ENCODE measurements around the gene TMEM145.

TMEM145 gene

GRCh38 chr19:42270346-42271044, 42.6 kb upstream of the TMEM145 start:
- no peak overlapping the region for H2AFZ ChIP-seq (ENCODE audit: low read depth, low read length, severe bottlenecking)

GRCh38 chr19:42271045-42271419, 42.1 kb upstream of the TMEM145 start:
- H3K9me3 ChIP-seq (ENCODE audit: insufficient read depth, low read length): no peaks in the 10 kb centered on the region
- no peak for TF ChIP-seq CTCF (IDR thresholded peaks at IDR 0.05; ENCODE audit: insufficient read depth, low read length, poor library complexity, severe bottlenecking)
- no peak for TF ChIP-seq EZH2phosphoT487 (conservative IDR thresholded peaks at IDR 0.05; ENCODE audit: low read length)
- H3K4me2 ChIP-seq (ENCODE audit: low read depth, low read length, poor library complexity, severe bottlenecking): peak overlapping the region; percentile 84
- peak overlapping the region; percentile 80 for H3K27ac ChIP-seq (ENCODE audit: low read depth, low read length)
- H3K9me2 ChIP-seq (replicated peaks; ENCODE audit: insufficient read depth, low read length): no peaks in the 10 kb centered on the region
- H3K9ac ChIP-seq (ENCODE audit: low read length): peak overlapping the region; percentile 68
- 0 out of 2 replicates have a peak, but pooled peaks cover 3% of the 10 kb centered on the region for H3F3A ChIP-seq (ENCODE audit: insufficient read depth)
- no peaks in the 10 kb centered on the region for H3K27me3 ChIP-seq (ENCODE audit: low read length)
- no peaks in the 10 kb centered on the region for H4K20me1 ChIP-seq (ENCODE audit: low read depth, low read length)
- peaks cover 11% of the 10 kb centered on the region; the same call in 1 of the 2 replicates for H3K79me2 ChIP-seq (ENCODE audit: insufficient read depth, low read length)
- no peak overlapping the region for H3K4me3 ChIP-seq (ENCODE audit: insufficient read depth, low read length, poor library complexity, severe bottlenecking)
- H2AFZ ChIP-seq (ENCODE audit: low read depth, low read length, severe bottlenecking): no peak overlapping the region
- H3K36me3 ChIP-seq (ENCODE audit: low read length): no peaks in the 10 kb centered on the region

More at GRCh38 chr19:42270346-42271044, 42.6 kb upstream of the TMEM145 start:
- no peak for TF ChIP-seq CTCF (IDR thresholded peaks at IDR 0.05; ENCODE audit: insufficient read depth, low read length, poor library complexity, severe bottlenecking)
- Histone ChIP-seq H3K4me3 (ENCODE audit: insufficient read depth, low read length, poor library complexity, severe bottlenecking) (peak overlapping the region; percentile 65), H3K36me3 (ENCODE audit: low read length) (no peaks in the 10 kb centered on the region), H3K27me3 (ENCODE audit: low read length) (no peaks in the 10 kb centered on the region), H3K9me3 (ENCODE audit: insufficient read depth, low read length) (no peaks in the 10 kb centered on the region), H3F3A (ENCODE audit: insufficient read depth) (no peaks in the 10 kb centered on the region), H3K9ac (ENCODE audit: low read length) (peak overlapping the region; percentile 68), H4K20me1 (ENCODE audit: low read depth, low read length) (no peaks in the 10 kb centered on the region), H3K4me2 (ENCODE audit: low read depth, low read length, poor library complexity, severe bottlenecking) (peak overlapping the region; percentile 84), H3K9me2 (replicated peaks; ENCODE audit: insufficient read depth, low read length) (no peaks in the 10 kb centered on the region), H3K27ac (ENCODE audit: low read depth, low read length) (peak overlapping the region; percentile 80), H3K79me2 (ENCODE audit: insufficient read depth, low read length) (peaks cover 11% of the 10 kb centered on the region; the same call in 1 of the 2 replicates)

GRCh38 chr19:42271861-42272534, 41.1 kb upstream of the TMEM145 start:
- no peak overlapping the region for H3K27ac ChIP-seq (ENCODE audit: low read depth, low read length)

More at GRCh38 chr19:42271861-42272534, 41.1 kb upstream of the TMEM145 start:
- Histone ChIP-seq H3K9me2 (replicated peaks; ENCODE audit: insufficient read depth, low read length) (no peaks in the 10 kb centered on the region), H3K9ac (ENCODE audit: low read length) (no peak overlapping the region), H4K20me1 (ENCODE audit: low read depth, low read length) (no peaks in the 10 kb centered on the region), H3K79me2 (ENCODE audit: insufficient read depth, low read length) (peaks cover 11% of the 10 kb centered on the region; the same call in 1 of the 2 replicates), H2AFZ (ENCODE audit: low read depth, low read length, severe bottlenecking) (no peak overlapping the region), H3K27me3 (ENCODE audit: low read length) (no peaks in the 10 kb centered on the region), H3F3A (ENCODE audit: insufficient read depth) (0 out of 2 replicates have a peak, but pooled peaks cover 5% of the 10 kb centered on the region), H3K36me3 (ENCODE audit: low read length) (no peaks in the 10 kb centered on the region), H3K4me3 (ENCODE audit: insufficient read depth, low read length, poor library complexity, severe bottlenecking) (no peak overlapping the region), H3K9me3 (ENCODE audit: insufficient read depth, low read length) (no peaks in the 10 kb centered on the region), H3K4me2 (ENCODE audit: low read depth, low read length, poor library complexity, severe bottlenecking) (no peak overlapping the region)
- TF ChIP-seq CTCF (IDR thresholded peaks at IDR 0.05; ENCODE audit: insufficient read depth, low read length, poor library complexity, severe bottlenecking) (no peak), EZH2phosphoT487 (conservative IDR thresholded peaks at IDR 0.05; ENCODE audit: low read length) (no peak)

Data from SU-DHL-6 (cell line).